Cortex of kidney (tissue), 1 donor: ENCODE data around the gene HRCT1.
"Not testable (repeated sequence)": the region's sequence is repeated elsewhere in the genome, so short reads cannot be mapped to it uniquely, and the experiment has no call there.

ENCODE experiments used
- DNase-seq: peaks from one replicate; lab custom pipeline; 2025; lab: John Stamatoyannopoulos, UW

Gene HRCT1

DNA sequence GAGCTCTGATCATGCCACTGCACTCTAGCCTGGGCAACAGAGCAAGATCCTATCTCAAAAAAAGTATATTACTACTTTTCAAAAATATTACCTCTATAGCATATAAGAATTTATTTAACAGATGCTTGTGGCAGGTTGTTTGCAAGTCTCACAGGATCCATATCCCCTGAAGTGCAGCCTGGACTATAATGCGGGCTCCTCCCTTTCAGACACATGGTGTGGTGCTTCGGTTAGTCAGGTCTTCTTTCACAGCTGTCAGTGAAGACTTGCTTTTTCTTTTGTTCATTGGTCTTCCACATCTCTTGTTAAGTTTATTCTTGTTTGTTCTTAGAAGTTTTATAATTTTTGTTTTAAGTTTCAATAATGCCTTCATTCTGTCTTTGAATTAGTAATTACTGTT is 9.4 kb upstream of the HRCT1 start:
- DNase-seq = no peak

DNA sequence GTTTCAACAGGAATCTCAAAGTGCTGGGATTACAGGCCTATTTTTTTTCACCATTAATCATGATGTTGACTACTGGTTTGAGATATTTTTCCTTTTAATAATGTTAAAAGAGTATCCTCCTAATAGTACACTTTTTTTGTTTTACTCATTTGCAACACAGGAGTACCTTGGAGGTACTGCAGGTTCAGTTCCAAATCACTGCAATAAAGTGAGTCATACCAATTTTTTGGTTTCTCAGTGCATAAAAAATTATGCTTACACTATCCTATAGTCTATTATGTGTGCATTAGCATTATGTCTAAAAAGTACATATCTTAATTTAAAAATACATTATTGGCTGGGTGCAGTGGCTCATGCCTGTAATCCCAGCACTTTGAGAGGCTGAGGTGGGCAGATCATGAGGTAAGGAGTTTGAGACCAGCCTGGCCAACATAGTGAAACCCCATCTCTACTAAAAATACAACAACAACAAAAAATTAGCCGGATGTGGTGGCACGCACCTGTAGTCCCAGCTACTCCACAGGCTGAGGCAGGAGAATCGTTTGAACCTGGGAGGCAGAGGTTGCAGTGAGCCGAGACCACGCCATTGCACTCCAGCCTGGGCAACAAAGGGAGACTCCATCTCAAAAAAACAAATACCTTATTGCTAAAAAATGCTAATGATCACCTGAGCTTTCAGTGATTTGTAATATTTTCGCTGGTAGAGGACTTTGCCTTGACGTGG is 8.5 kb upstream of the HRCT1 start:
- DNase-seq = not testable (repeated sequence)

DNA sequence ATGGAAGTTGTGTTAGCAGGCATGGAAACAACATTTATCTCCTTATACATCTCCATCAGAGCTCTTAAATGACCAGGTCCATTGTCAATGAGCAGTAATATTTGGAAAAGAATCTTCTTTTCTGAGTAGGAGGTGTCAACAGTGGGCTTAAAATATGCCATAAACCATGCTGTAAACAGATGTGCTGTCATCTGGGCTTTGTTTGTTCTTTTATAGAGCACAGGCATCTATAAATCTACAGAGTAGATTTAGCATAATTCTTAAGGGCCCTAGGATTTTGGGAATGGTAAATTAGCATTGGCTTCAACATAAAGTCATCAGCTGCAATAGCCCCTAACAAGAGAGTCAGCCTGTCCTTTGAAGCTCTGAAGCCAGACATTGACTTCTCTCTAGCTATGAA is 7.7 kb upstream of the HRCT1 start:
- DNase-seq = no peak

DNA sequence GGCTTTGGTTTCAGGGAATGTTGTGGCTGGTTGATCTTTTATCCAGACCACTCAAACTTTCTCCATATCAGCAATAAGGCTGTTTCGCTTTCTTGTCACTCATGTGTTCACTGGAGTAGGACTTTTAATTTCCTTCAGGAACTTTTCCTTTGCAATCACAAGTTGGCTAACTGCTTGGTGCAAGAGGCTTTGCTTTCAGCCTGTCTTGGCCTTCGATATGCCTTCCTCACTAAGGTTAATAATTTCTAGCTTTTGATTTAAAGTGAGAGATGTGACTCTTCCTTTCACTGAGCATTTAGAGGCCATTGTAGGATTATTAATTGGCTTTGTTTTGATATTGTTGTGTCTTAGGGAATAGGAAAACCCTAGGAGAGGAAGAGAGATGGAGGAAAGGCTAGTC is 7.0 kb upstream of the HRCT1 start:
- no peak for DNase-seq

DNA sequence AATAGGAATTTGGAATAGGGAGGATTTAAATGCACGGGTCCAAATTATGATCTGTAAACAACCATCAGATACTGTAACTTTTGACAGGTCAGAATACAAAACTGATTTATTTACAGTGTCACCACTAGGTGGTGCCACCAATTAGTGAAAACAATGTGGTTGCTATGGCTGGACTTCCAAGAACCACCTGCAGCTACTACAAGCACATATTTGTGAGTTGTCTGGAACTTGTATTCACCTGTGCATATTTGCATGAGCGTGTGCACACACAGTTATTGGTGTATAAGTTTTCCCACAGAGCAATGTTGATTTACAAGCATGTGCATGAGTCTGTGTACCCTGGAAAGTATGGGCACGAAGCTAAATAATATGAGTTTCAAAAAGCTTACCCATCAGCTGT is 3.0 kb upstream of the HRCT1 start:
- DNase-seq = no peak

DNA sequence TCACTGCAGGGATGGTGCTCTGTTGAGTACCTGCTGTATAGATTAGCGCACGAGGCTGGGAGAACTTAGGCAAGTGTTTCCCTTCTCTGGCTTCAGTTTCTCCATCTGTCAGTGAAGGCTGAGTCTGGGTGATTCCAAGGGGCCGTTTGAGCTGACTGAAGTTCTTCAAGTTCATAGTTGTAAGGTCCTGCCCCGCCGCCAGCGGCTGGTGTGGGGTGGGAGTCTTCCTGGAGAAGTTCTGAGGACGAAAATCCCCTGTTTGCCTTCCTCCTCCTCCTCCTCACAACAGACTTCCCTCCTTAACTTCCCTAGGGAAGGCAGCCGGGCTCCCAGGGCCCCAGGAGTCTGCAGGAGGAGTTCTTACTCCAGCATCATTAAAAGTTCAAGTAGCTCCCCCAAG is 1.7 kb upstream of the HRCT1 start:
- no peak for DNase-seq

DNA sequence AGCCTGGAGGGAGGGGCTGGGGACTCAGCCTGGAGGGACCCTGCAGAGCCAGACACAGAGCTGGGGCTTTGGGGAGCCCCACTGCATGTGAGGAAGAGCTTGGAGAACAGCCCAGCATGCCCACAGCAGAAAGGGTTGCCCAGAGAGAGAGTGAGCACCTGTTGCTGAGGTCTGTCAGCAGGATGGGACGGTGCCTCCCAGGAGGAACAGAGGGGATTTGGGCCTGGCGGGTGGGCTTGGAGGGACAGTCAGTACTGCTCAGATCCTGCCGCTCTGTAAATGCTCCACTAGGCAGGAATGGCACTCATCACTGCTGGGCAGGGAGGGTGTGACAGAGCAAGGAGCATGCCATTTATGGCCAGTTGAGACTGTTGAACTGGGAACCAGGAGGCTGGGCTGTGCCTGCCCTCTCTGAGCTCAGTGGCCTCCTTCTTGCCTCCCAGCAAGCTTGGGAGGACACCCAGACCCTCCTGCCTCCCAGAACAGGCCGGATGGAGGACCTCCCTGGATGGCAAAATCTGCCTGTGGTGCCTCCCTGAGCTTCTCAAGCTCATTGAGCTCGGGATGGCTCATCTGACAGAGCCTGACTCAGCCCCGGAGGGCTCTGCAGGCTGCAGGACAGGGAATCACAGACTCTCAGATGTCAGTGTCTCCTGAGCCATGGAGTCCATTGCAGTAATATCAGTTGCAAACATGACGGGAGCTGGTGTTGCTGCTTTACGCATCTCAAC is 786 bp upstream of the HRCT1 start:
- DNase-seq = no peak

DNA sequence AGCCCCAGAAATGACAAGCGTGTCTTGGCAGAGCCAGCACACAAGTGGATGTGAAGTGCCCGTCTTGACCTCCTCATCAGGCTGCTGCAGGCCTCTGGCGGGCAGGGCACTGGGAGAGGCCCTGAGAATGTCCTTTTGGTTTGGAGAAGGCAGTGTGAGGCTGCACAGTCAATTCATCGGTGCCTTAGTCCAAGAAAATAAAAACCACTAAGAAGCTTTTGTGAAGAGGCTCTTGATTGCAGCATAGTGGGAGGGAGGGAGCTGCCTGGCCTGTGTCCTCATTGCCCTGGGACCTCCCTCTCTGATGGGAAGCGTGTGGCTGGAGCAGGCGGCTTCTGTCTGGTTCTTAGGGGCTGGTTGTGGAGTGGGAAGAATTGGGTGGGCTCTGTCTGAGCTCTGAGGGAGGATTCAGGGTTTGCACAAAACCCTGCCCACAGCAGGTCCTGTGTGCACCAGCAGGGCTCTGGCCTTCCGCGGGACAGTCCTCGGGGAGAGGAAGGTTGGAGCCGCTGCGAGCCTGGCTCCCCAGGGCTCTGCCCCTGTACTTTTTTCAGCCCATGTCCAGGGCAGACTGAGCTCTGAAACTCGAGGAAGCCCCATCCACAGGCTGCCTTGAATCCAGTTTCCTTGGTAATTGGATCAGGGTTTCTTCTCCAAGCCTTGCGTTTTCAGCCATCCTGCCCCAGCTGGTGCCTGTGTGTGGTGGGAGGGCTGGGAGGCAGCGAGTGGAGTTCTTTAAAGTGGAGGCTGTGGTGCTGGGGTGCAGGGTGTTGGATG is 1.1 kb downstream of the HRCT1 start:
- no peak for DNase-seq

DNA sequence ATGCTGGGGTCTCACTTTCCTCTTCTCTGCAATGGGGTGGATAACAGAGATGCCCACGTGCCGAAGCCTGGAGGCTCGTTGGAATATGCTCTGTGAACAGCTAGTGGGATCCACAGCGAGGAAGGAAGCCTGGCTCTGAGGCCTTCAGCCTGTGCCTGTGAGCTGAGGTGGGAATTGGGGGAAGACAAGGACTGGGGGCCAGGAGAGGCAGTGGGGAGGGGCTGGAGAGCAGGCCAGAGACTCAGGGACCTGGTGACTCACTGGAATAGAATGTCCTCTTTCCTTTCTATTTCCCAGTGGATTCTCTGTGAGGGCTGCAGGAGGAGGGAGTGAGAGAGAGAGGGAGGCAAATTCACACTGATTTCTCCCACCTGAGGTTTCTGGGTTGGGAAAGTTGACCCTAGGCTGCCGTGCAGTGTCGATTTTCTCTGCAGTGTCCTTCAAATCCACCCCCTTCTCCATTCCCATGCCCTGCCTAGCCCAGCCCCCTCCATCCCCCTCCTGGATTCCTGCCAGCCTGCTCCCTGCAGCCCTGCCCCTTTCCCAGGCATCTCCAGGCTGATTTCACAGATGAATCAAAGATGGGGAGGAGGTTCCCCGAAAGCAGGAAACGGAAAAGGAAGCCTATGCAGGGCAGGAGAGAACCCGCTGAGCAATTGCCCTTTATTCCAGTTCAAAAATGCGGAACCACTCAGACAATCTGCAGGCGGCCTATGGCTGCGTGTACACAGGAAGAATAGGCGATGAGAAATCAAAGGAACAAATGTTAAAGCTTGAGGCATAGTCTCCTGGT is 1.9 kb downstream of the HRCT1 start:
- DNase-seq = no peak

DNA sequence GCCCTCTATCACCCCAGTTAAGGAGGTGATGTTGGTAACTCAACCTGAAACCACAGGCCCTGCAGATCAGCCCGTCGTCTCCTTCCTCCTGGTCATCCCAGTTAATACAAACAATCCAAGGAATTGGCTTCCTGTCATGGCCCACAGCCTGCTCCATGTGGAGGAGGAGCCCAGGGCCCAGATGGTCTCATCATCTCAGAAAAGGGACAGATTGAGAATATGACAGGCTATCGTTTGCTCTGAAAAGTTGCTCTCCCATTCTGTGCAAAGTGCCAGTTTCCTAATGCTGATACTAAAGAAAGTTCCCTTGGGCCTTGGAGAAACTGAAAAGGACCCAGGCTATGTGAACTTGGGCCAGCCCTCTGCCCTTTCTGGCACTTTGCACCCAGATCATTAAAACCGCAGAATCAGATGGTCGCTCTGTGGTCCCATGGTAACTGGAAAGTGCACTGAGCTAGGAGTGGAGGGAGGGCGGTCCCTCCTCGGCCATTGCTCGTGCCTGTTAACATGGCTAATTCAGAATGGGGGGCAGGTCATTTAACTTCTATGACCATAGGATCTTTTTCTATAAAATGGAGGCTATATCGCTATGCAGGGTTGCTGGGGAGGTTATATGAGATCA is 2.6 kb downstream of the HRCT1 start:
- DNase-seq = no peak

DNA sequence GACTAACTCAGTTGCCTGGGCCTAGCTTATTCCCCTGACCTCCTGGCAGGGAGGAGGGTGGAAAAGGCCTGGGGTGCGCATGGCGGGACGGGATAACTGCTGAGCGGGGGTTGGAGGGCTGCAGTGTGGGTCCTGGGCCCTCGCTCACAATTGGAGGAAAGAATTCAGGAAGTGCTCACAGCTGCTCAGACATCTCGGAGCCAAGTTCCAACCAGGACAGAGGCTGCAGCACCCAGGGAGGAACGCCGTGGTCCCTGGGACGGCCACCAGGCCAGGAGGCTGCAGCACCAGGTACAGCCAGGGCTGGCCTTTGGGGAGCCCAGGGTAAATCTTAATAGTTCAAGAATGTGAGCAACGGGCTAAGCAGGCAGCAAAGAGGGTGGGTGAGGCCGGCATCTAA is 3.3 kb downstream of the HRCT1 start, which contains the start of gene SPAAR:
SPAAR (plus strand) TSS at position 217 of the 400 bp plus-strand sequence. CDS start 974 bp downstream, outside the sequence.
- DNase-seq = no peak

DNA sequence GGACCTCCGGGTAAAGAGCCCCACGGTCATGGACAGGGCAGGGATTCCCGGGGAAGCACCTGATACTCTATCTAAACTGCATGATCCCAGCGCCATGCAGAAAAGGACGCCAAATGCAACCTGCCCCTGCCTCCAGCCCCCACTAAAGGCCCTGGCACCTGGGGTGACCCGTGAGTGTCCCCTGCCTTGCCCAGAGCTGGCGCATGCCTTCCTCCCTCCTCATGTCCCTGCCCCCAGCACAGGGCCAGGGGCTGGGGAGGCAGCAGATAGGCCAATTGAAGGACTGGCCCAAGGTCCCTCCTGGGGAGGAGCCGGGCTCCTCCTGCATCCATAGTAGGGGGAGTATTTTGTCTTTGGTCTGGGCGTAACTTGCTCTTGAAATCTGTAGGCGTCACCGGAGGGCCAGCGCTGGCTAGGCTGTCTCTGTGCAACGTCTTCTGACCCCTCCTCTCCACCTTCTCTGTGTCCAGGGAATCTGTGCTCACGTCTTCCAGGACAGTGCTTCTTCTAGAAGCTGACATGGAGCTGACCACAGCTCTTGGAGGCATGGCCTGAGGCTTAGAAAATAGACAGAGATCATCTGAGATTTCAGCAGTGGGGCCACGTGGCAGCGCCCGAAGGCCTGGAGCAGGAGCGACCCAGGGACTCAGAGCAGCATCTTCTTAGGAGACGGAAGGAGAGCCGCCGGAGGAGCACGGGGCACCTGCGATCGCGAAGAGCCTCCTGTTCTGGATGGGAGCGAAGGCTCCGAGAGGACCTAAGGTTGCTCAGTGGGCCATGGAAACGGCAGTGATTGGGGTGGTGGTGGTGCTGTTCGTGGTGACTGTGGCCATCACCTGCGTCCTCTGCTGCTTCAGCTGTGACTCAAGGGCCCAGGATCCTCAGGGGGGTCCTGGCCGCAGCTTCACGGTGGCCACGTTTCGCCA is 3.9 kb downstream of the HRCT1 start:
- DNase-seq = no peak

DNA sequence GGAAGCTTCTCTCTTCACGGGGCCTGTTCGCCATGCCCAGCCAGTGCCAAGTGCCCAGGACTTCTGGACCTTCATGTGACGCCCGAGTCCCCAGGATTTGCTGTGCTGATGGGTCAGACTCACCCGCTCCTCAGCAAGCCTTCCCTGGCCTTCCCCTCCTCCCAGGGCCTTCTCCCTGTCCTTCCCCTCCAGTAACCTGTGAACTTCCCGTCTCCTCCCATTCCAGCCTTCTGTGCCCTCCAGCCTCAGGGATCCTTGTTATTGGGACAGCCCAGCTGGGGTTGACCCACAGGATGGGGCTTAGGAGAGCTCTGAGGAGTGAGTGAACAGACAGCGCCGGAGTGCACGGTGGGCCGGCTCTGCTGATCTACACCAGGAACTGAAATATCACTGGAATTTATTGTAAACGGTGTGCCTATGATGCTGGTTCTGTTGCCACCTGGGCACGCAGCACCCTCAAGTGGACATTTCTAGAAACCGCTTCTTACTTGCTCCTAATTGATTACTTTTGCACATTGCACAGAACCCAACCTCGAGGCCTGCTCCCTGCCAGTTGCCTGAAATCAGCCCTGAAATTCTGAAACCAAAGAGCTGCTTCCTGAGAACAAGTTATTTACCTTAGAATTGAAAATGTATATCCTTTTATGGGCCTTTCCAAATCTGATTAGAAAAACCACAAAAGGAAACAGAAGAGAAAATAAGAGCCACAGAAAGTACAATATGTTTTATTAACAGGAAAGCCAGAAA is 4.8 kb downstream of the HRCT1 start:
- no peak for DNase-seq

DNA sequence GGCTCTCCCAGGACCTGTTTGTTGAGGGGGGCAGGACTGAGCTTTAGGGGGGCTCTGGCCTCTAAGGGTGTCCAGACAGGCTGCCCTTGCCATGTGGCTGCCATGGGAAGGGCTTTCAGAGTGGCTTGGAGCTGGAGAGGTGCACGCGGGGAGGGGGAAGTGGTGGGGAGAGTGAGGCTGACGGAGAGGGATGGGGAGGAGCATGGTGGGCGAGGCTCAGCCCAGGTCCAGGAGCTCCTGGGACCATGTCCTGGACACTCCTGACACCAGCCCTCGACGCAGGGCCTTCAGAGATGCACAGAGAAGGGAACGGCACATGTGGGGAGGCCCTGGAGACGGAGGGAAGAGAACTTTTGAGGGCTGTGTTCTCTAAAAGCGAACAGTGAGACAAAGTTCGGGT is 5.7 kb downstream of the HRCT1 start:
- DNase-seq = no peak

DNA sequence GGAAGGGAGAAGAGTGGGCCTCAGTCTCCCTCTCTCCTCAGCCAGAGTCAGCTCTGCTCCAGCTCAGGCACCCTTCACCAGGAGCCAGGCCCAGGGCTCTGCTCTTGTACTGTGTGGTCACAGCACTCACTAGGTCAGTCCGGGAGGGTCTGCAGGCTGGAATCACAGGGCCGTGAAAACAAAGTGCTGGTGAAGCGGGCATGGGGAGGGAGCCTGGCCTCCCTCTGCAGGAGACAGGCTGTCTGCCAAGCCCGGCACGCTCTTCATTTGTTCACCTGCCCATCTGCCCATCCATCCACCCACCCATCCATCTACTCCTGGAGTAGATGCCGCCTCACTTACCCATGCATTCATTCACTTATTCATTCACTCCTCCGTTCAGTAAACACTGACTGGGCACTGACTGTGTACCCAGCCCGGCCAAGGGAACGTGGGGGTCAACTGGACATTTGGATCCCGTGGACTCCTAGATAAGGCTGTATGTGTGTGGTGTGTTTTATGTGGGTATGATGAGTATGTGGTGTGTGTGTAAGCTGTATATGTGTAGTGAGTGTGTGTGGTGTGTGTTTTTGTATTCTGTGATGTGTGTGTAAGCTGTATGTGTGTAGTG is 6.9 kb downstream of the HRCT1 start:
- DNase-seq = no peak

DNA sequence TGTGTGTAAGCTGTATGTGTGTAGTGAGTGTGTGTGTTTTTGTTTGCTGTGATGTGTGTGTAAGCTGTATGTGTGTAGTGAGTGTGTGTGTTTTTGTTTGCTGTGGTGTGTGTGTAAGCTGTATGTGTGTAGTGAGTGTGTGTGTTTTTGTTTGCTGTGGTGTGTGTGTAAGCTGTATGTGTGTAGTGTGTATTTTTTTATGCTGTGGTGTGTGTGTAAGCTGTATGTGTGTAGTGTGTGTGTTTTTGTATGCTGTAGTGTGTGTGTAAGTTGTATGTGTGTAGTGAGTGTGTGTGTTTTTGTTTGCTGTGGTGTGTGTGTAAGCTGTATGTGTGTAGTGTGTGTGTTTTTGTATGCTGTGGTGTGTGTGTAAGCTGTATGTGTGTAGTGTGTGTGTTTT is 7.4 kb downstream of the HRCT1 start:
- not testable (repeated sequence) for DNase-seq

DNA sequence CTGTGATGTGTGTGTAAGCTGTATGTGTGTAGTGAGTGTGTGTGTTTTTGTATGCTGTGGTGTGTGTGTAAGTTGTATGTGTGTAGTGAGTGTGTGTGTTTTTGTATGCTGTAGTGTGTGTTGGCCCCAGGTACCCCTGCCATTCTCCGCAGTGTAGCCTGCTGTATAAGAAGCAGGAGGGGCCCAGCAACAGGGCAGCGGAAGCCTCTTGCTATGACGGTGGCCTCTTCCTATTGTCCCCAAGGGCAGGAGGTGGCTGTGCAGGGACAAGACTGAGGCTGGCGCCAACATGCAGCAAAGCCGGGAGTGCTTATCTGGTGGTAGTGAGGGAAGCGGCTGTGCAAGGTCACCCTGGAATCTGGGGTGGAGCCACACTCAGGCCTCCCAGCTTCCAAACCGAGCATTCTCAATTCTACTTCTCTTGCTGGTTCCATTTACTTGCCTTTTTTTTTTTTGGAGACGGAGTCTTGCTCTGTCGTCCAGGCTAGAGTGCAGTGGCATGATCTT is 8.4 kb downstream of the HRCT1 start:
- no peak for DNase-seq

DNA sequence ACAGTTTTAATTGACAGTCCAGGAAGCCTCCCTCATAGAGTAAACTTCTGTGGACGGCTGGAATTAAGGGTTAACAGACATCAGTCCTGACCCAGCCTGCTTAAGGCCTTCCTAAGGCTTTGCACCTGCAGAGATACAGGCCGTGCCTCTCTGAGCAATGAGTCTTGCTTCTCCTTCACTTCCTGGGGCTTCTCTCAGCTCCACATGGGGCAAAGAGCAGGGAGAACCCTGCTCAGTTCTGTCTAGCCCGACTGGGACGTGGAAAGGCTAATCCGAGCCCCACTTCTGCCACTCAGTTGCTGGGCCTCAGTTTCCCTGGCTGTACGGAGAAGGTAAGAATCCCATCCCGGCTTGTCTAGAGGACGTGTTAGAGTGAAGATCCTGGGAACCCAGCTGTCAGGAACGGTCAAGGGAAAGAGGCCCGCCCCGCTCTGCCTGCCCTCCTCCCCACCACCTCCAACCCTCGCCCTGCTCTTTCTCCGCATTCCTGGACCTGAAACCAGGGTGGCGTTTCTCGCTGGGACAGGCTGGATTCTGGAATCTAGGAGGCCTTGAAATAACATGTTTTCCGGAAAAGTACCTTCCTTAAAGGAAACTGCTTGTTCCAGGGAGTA is 9.8 kb downstream of the HRCT1 start:
- no peak for DNase-seq

DNA sequence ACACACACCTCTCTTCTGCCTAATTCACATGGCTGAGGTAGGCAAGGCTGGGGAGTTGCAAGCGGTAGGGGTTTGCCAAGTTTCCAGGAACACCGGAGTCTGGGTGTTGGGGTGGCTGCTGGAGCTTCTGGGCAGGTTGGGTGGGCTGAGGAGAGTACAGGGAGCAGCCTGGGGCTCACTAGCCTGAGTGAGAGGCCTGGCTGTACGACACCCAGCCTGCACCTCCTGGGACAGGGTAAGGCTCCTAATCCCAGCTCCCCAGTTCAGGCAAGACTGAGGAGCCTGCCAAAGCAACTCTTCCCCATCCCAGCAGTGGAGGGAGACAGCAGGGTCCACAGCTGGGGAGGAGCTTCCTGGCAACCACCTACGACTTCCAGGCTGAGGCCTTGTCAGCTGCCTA is 11.3 kb downstream of the HRCT1 start:
- no peak for DNase-seq
